ENCODE data around the gene LMLN.
"Not testable (repeated sequence)": the region's sequence is repeated elsewhere in the genome, so short reads cannot be mapped to it uniquely, and the experiment has no call there.

The LMLN gene

GRCh38 chr3:197958346-197958745 lies 1.7 kb upstream of the LMLN start:
- no peak for DNase-seq

- DNase-seq, result not testable (repeated sequence)
Measured at GRCh38 chr3:197958848-197959247, 1.2 kb upstream of the LMLN start.

- DNase-seq, result no peak
Measured at GRCh38 chr3:197959500-197959890, 522 bp upstream of the LMLN start.

GRCh38 chr3:197960694-197961581 lies 921 bp downstream of the LMLN start:
- DNase-seq, result peak; percentile 11

- no peak for DNase-seq
Measured at GRCh38 chr3:197961582-197961945, 1.5 kb downstream of the LMLN start.

- DNase-seq, result no peak
Measured at GRCh38 chr3:197963019-197963637, 3.1 kb downstream of the LMLN start.

- DNase-seq, result not testable (repeated sequence)
Measured at GRCh38 chr3:197967337-197967989, 7.4 kb downstream of the LMLN start.

- no peak for DNase-seq
Measured at GRCh38 chr3:197970588-197970987, 10.6 kb downstream of the LMLN start.

GRCh38 chr3:197974016-197974415 lies 14.0 kb downstream of the LMLN start:
- DNase-seq, result no peak

- DNase-seq, result no peak
Measured at GRCh38 chr3:197975311-197975710, 15.3 kb downstream of the LMLN start.

GRCh38 chr3:197983076-197983475 lies 23.1 kb downstream of the LMLN start:
- DNase-seq, result no peak

- DNase-seq, result no peak
Measured at GRCh38 chr3:197989651-197990050, 29.6 kb downstream of the LMLN start.

- no peak for DNase-seq
Measured at GRCh38 chr3:197994736-197995135, 34.7 kb downstream of the LMLN start.

- no peak for DNase-seq
Measured at GRCh38 chr3:197996855-197997254, 36.8 kb downstream of the LMLN start.

- DNase-seq, result no peak
Measured at GRCh38 chr3:197997936-197998335, 37.9 kb downstream of the LMLN start.

- DNase-seq, result no peak
Measured at GRCh38 chr3:198017090-198017489, 57.1 kb downstream of the LMLN start.

GRCh38 chr3:198018416-198018815 lies 58.4 kb downstream of the LMLN start:
- no peak for DNase-seq

GRCh38 chr3:198019115-198019514 lies 59.1 kb downstream of the LMLN start:
- DNase-seq, result no peak

- no peak for DNase-seq
Measured at GRCh38 chr3:198021320-198021719, 61.3 kb downstream of the LMLN start.

- DNase-seq, result no peak
Measured at GRCh38 chr3:198022604-198023003, 62.6 kb downstream of the LMLN start.

- DNase-seq, result no peak
Measured at GRCh38 chr3:198025644-198026043, 65.6 kb downstream of the LMLN start.

- no peak for DNase-seq
Measured at GRCh38 chr3:198026620-198027019, 66.6 kb downstream of the LMLN start.

GRCh38 chr3:198027045-198027798 lies 67.2 kb downstream of the LMLN start:
- DNase-seq, result no peak

Data from HCEC 1CT (cell line).